GM18907 (cell line): ENCODE measurements around the gene OR2AE1.
"Not testable (repeated sequence)": the region's sequence is repeated elsewhere in the genome, so short reads cannot be mapped to it uniquely, and the experiment has no call there.

Experiments
- ATAC-seq: cut with Tn5 transposase; IDR thresholded peaks from one replicate; pipeline ENCODE4 v1.9.1; 2021; ENCODE audit warnings: mild to moderate bottlenecking, moderate library complexity; ENCODE audit not compliant: unreplicated experiment

OR2AE1 gene

GRCh38 chr7:99876933-99877332, at the start of gene OR2AE1:
TSS of gene OR2AE1 (minus strand) at chr7:99877033. CDS start at chr7:99877033, 0 bp downstream.
- no peak for ATAC-seq

- ATAC-seq, result no peak
These were observed 49.5 kb upstream of the OR2AE1 start for GRCh38 chr7:99926321-99926720.

- no peak for ATAC-seq
These were observed 46.4 kb upstream of the OR2AE1 start for GRCh38 chr7:99923200-99923599.

GRCh38 chr7:99920149-99920548, 43.3 kb upstream of the OR2AE1 start:
- no peak for ATAC-seq

- ATAC-seq, result no peak
These were observed 42.9 kb upstream of the OR2AE1 start for GRCh38 chr7:99919814-99920112.

GRCh38 chr7:99918959-99919813, 42.4 kb upstream of the OR2AE1 start, which contains the start of gene TRIM4:
TSS of gene TRIM4 (minus strand) at chr7:99919530. CDS start at chr7:99919401, 129 bp downstream.
- ATAC-seq, result peak; percentile 86

- no peak for ATAC-seq
These were observed 34.1 kb upstream of the OR2AE1 start for GRCh38 chr7:99910976-99911375.

- ATAC-seq, result no peak
These were observed 24.7 kb upstream of the OR2AE1 start for GRCh38 chr7:99901581-99901980.

GRCh38 chr7:99899830-99900519, 23.1 kb upstream of the OR2AE1 start:
- ATAC-seq, result no peak

GRCh38 chr7:99898836-99899235, 22.0 kb upstream of the OR2AE1 start:
- ATAC-seq, result no peak

GRCh38 chr7:99898023-99898357, 21.2 kb upstream of the OR2AE1 start:
- ATAC-seq, result no peak

- no peak for ATAC-seq
These were observed 20.6 kb upstream of the OR2AE1 start for GRCh38 chr7:99897322-99898022.

GRCh38 chr7:99894738-99895137, 17.9 kb upstream of the OR2AE1 start:
- ATAC-seq, result no peak

GRCh38 chr7:99893280-99893679, 16.4 kb upstream of the OR2AE1 start:
- no peak for ATAC-seq

- ATAC-seq, result not testable (repeated sequence)
These were observed 13.5 kb upstream of the OR2AE1 start for GRCh38 chr7:99890348-99890747.

GRCh38 chr7:99888366-99888765, 11.5 kb upstream of the OR2AE1 start:
- ATAC-seq, result not testable (repeated sequence)

GRCh38 chr7:99881370-99881769, 4.5 kb upstream of the OR2AE1 start:
- ATAC-seq, result no peak

GRCh38 chr7:99876491-99876890, 342 bp downstream of the OR2AE1 start:
- ATAC-seq, result no peak

GRCh38 chr7:99868246-99868645, 8.6 kb downstream of the OR2AE1 start:
- no peak for ATAC-seq

GRCh38 chr7:99867477-99867876, 9.4 kb downstream of the OR2AE1 start:
- not testable (repeated sequence) for ATAC-seq

- no peak for ATAC-seq
These were observed 12.9 kb downstream of the OR2AE1 start for GRCh38 chr7:99863847-99864440.
